Naive B cell (primary cell): ENCODE measurements around the gene UNC5A. TPM values are rescaled to one million over a fixed set of nuclear protein-coding genes. Genes with fewer than 3 reads are reported as not detected.

Experiments used
- ATAC-seq, 2 donors: fragments of 150-1000 bp; cut with Tn5 transposase; 2 replicates each; pipeline ENCODE4 v1.10.0; 2021; ENCODE audit warnings: low read depth in 2 of 2, mild to moderate bottlenecking in 2 of 2, moderate library complexity in 2 of 2
- DNase-seq: peaks from one replicate; pipeline ENCODE4 v3.0.0; 2022
- H3K27ac Mint-ChIP-seq, 6 donors: one replicate each; pipeline ENCODE4 v1.8.0; 2020 to 2022; ENCODE audit warnings: mild to moderate bottlenecking in 6 of 6, mixed read lengths in 6 of 6, moderate library complexity in 5 of 6, inconsistent platforms in 2 of 6
- H3K27me3 Mint-ChIP-seq, 3 donors: one replicate each; pipeline ENCODE4 v1.8.0; 2021 to 2022; ENCODE audit warnings: mixed read lengths in 3 of 3, mild to moderate bottlenecking in 1 of 3
- H3K36me3 Mint-ChIP-seq, 2 donors: one replicate each; pipeline ENCODE4 v1.8.0; 2020 to 2022; ENCODE audit warnings: mixed read lengths in 2 of 2, inconsistent platforms in 1 of 2, mild to moderate bottlenecking in 1 of 2
- H3K4me1 Mint-ChIP-seq, 3 donors: one replicate each; pipeline ENCODE4 v1.8.0; 2020 to 2022; ENCODE audit warnings: mixed read lengths in 3 of 3, inconsistent platforms in 1 of 3, mild to moderate bottlenecking in 1 of 3, moderate library complexity in 1 of 3
- H3K4me3 Mint-ChIP-seq, 8 donors: one replicate each; pipeline ENCODE4 v1.8.0; 2020 to 2022; ENCODE audit warnings: mild to moderate bottlenecking in 8 of 8, mixed read lengths in 8 of 8, moderate library complexity in 8 of 8, inconsistent platforms in 2 of 8
- H3K9me3 Mint-ChIP-seq, 7 donors: one replicate each; pipeline ENCODE4 v1.8.0; 2020 to 2022; ENCODE audit warnings: mixed read lengths in 7 of 7, mild to moderate bottlenecking in 5 of 7, inconsistent platforms in 2 of 7, moderate library complexity in 1 of 7
- polyA plus RNA-seq, 6 donors: library from polyadenylated mRNA; unstranded; fragments of 300-500 nt; fragmentation: Illumina TruSeq; gene quantifications; one replicate each; pipeline ENCODE4 v1.2.3, GENCODE V29; 2021; ENCODE audit warnings: low read depth in 6 of 6

The UNC5A gene
- polyA plus RNA-seq, 6 donors from 2014 or later, result not detected

DNA sequence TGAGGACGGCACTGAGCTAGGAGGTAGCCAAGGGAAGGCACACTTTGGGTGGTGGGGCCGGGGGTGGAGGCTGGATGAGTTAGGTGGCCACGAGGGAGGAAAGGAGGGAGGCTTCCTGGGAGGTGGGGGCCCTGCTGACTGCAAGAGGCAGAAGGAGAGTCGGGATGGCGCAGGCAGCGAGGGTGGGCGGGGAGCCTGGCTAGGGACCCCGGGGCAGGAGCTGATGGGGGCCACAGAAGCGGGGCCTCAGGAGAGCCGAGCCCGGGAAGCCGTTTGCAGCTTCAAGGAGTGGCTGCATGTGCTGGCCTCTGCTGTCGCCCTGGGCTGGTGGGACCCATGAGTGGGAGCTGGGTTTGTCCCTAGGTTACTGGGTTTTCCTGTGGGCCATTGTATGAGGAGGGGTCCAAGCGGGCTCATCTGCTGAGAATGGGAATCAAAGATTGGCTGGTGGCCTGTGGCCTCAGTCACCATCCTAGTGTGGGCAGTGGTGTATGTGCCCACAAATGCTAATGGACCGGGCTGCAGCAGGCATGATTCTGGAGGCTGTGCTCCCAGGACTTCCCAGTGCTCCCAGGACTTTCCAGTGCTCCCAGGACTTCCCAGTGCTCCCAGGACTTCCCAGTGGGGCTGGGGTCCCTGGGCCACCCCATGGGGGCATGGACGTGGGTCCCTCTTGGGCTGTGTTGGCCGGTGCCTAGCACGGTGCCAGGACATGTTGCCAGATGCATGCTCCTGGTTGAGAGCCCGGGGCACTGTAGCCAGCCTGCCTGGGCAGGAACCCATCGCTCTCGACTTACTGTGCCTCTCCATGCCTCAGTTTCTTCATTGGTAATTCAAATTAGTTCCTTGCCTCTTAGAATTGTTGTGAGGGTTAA lies 40.2 kb downstream of the UNC5A start:
- no peak for DNase-seq

GRCh38 chr5:176851380-176851779 lies 41.0 kb downstream of the UNC5A start:
- no peaks in the 10 kb centered on the region for H3K4me1 Mint-ChIP-seq
- no peak for ATAC-seq
- H3K4me3 Mint-ChIP-seq, result no peak overlapping the region
- peaks cover 17 to 51% (median 38%) of the 10 kb centered on the region in 3 donors for H3K27me3 Mint-ChIP-seq
- no peaks in the 10 kb centered on the region for H3K36me3 Mint-ChIP-seq
- DNase-seq, result no peak
- no peak overlapping the region for H3K27ac Mint-ChIP-seq
- H3K9me3 Mint-ChIP-seq, result no peaks in the 10 kb centered on the region

More for the DNA sequence above, 40.2 kb downstream of the UNC5A start:
- H3K27me3 Mint-ChIP-seq, result peaks cover 21 to 59% (median 45%) of the 10 kb centered on the region in 3 donors
- no peak overlapping the region for H3K27ac Mint-ChIP-seq
- ATAC-seq, result no peak
- no peaks in the 10 kb centered on the region for H3K4me1 Mint-ChIP-seq
- no peaks in the 10 kb centered on the region for H3K9me3 Mint-ChIP-seq
- H3K4me3 Mint-ChIP-seq, result no peak overlapping the region
- no peaks in the 10 kb centered on the region for H3K36me3 Mint-ChIP-seq

DNA sequence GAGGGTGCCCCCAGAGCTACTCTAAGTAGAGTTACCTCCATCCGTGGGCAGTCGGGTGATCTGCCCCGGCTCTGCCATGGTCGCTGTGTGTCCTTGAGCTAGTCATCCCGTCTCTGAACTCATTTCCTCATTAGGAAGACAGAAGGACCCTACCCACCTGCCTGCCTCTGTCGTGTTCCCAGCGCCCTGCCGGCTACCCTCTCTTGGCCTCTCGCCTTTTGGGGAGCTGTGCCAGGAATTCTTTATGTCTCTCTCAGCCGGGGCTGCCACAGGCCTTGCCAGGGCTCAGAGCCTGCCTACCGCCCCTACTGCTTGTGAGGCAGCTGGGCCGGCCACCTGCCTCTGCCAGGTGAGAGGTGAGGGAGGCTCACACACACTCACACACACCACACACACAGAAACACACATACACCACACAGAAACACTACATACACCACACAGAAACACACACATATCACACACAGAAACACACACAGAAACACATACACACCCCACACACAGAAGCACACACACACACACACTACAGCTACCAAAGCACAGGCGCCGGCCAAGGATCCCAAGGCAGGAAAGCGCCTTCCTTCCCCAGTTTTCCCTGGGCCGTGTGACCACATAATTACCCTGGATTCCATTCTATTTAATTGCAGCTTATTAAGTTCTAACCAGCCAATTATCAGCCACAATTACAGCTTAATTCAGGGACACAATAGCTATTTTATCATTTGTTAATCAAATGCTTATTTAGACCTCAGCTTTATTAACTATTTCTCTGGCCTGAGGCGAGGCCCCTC lies 41.7 kb downstream of the UNC5A start:
- Mint-ChIP-seq H3K36me3 (no peaks in the 10 kb centered on the region), H3K27ac (no peak overlapping the region), H3K4me3 (no peak overlapping the region), H3K27me3 (peaks cover 17 to 49% (median 45%) of the 10 kb centered on the region in 3 donors), H3K9me3 (no peaks in the 10 kb centered on the region), H3K4me1 (no peaks in the 10 kb centered on the region)
- ATAC-seq (no peak), DNase-seq (no peak)

GRCh38 chr5:176853151-176853778 lies 42.9 kb downstream of the UNC5A start:
- no peak for ATAC-seq
- DNase-seq, result no peak
- Mint-ChIP-seq H3K4me1 (no peaks in the 10 kb centered on the region), H3K27ac (peak overlapping the region in 1 of 6 donors; percentile 12), H3K36me3 (no peaks in the 10 kb centered on the region), H3K4me3 (peak overlapping the region in 1 of 8 donors; percentile 47), H3K27me3 (peaks cover 20 to 53% (median 47%) of the 10 kb centered on the region in 3 donors), H3K9me3 (peaks cover 0 to 4% (median 1%) of the 10 kb centered on the region in 7 donors)

GRCh38 chr5:176854164-176854563 lies 43.8 kb downstream of the UNC5A start:
- no peaks in the 10 kb centered on the region for H3K4me1 Mint-ChIP-seq
- no peak overlapping the region for H3K27ac Mint-ChIP-seq
- peak overlapping the region in 1 of 8 donors; percentile 16 for H3K4me3 Mint-ChIP-seq
- no peak for ATAC-seq
- peaks cover 24 to 57% (median 44%) of the 10 kb centered on the region in 3 donors for H3K27me3 Mint-ChIP-seq
- H3K9me3 Mint-ChIP-seq, result peaks cover 0 to 6% (median 1%) of the 10 kb centered on the region in 7 donors
- no peak for DNase-seq
- H3K36me3 Mint-ChIP-seq, result no peaks in the 10 kb centered on the region

GRCh38 chr5:176855598-176855997 lies 45.2 kb downstream of the UNC5A start:
- no peak overlapping the region for H3K27ac Mint-ChIP-seq
- H3K4me3 Mint-ChIP-seq, result no peak overlapping the region
- H3K9me3 Mint-ChIP-seq, result peaks cover 0 to 6% (median 1%) of the 10 kb centered on the region in 7 donors
- H3K36me3 Mint-ChIP-seq, result no peaks in the 10 kb centered on the region
- ATAC-seq (no peak), DNase-seq (no peak)
- H3K27me3 Mint-ChIP-seq, result peaks cover 24 to 52% (median 43%) of the 10 kb centered on the region in 3 donors
- no peaks in the 10 kb centered on the region for H3K4me1 Mint-ChIP-seq

DNA sequence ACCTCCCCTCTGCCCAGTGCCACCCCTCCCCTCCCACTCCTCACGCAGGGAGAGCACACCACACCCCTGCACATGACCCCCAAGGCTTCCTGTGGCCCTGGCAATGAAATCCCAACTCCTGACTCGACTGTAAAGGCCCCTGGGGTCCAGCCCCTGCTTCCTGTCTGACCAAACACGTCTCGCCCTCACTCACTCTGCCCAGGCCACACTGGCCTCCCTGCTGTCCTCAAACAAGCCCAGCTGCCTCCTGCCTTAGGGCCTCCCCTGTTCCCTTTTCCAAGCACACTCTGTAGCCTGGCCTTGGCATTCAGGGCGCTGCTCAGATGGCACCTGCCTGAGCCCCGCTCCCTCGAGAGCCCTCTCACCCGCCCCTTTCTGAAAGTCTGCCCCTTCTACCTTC lies 46.4 kb downstream of the UNC5A start:
- ATAC-seq (no peak), DNase-seq (no peak)
- H3K4me3 Mint-ChIP-seq, result no peak overlapping the region
- no peaks in the 10 kb centered on the region for H3K36me3 Mint-ChIP-seq
- peaks cover 0 to 6% (median 1%) of the 10 kb centered on the region in 7 donors for H3K9me3 Mint-ChIP-seq
- H3K27me3 Mint-ChIP-seq, result peaks cover 24 to 59% (median 54%) of the 10 kb centered on the region in 3 donors
- no peak overlapping the region for H3K27ac Mint-ChIP-seq
- H3K4me1 Mint-ChIP-seq, result no peaks in the 10 kb centered on the region

DNA sequence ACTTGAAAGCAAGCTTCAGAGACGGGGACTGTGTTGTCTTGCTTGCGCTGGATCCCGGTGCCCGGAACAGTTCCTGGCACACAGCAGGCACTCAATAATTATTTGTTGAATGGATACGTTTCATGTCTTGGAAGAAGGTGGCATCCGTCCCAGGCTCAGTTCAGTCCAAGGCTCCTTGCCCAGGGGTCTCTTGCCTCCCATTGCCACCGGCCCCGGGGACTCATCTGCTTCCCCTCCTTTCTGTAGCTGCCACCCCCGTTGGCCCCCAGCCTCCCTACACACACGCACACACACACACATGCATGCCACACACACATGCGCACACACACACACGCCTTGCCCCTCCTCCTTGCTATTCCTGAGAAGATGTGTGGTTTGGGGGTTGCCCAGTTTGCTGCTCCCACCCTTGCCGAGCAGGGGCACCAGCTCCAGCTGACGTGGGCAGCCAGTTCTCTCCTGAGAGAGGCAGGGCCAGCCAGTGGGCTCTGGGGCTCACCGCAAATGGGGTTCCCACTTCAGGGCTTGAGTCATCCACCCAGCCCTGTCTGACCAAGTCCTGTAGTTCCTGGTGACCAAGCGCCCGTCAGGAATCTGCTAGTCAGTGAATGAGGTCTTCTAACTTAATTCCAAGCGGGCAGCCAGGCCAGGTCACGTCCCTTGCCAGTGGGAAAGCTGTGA lies 47.0 kb downstream of the UNC5A start:
- H3K4me1 Mint-ChIP-seq, result no peaks in the 10 kb centered on the region
- peaks cover 20 to 60% (median 57%) of the 10 kb centered on the region in 3 donors for H3K27me3 Mint-ChIP-seq
- no peak for ATAC-seq
- H3K27ac Mint-ChIP-seq, result no peak overlapping the region
- peaks cover 0 to 6% (median 1%) of the 10 kb centered on the region in 7 donors for H3K9me3 Mint-ChIP-seq
- no peaks in the 10 kb centered on the region for H3K36me3 Mint-ChIP-seq
- no peak for DNase-seq
- H3K4me3 Mint-ChIP-seq, result no peak overlapping the region

DNA sequence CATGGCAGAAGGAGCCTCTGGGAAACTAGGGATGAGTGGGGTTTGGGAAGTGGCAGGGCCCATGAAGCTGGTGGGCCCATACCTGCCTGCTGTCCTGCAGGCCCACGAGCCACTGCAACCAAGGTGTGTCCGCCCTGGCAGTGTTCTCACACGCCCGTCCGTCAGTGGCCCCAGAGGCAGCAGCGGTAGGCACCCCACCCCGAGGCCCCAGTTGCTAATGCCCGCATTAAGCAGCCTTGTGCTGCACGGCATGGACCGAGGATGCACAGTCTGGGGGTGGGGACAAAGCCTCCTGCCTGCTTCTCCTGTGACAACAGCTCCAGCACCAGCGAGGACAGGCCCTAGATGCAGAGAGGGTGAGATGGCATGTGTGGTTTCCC lies 47.5 kb downstream of the UNC5A start:
- peaks cover 21 to 60% (median 59%) of the 10 kb centered on the region in 3 donors for H3K27me3 Mint-ChIP-seq

GRCh38 chr5:176859916-176860315 lies 49.6 kb downstream of the UNC5A start:
- H3K4me1 Mint-ChIP-seq, result peaks cover 0 to 4% (median 0%) of the 10 kb centered on the region in 3 donors

More for the DNA sequence above, 47.5 kb downstream of the UNC5A start:
- no peaks in the 10 kb centered on the region for H3K36me3 Mint-ChIP-seq
- DNase-seq (no peak), ATAC-seq (no peak)
- no peak overlapping the region for H3K27ac Mint-ChIP-seq
- peaks cover 0 to 6% (median 1%) of the 10 kb centered on the region in 7 donors for H3K9me3 Mint-ChIP-seq
- H3K4me3 Mint-ChIP-seq, result no peak overlapping the region
- H3K4me1 Mint-ChIP-seq, result peaks cover 0 to under 1% (median 0%) of the 10 kb centered on the region in 3 donors

DNA sequence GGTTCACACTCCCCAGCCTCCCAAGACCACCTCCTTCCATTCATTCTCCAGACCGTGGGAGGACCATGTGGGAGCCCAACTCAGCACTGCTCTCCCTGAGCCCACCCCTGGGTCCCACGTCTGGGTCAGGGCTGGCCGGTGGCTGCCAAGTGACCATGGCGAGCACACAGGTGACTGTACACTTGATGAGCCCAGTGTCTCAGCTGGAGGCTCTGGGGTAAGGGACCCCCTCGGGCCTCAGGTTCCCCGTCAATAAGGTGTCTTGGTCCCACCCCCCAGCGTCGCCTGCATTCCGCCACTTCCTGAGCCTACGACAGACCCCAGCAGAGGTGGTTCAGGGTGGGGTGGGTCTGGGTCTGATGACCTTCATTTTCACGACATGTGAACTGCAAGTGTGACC lies 50.0 kb downstream of the UNC5A start:
- ATAC-seq (no peak), DNase-seq (no peak)
- H3K27me3 Mint-ChIP-seq, result peaks cover 21 to 66% (median 61%) of the 10 kb centered on the region in 3 donors
- no peak overlapping the region for H3K27ac Mint-ChIP-seq
- H3K36me3 Mint-ChIP-seq, result no peaks in the 10 kb centered on the region
- H3K9me3 Mint-ChIP-seq, result peaks cover 0 to 6% (median 1%) of the 10 kb centered on the region in 7 donors
- H3K4me1 Mint-ChIP-seq, result peaks cover 0 to 4% (median 0%) of the 10 kb centered on the region in 3 donors
- H3K4me3 Mint-ChIP-seq, result no peak overlapping the region

More at GRCh38 chr5:176859916-176860315, 49.6 kb downstream of the UNC5A start:
- Mint-ChIP-seq H3K4me3 (no peak overlapping the region), H3K36me3 (no peaks in the 10 kb centered on the region), H3K9me3 (peaks cover 0 to 6% (median 1%) of the 10 kb centered on the region in 7 donors), H3K27me3 (peaks cover 21 to 66% (median 62%) of the 10 kb centered on the region in 3 donors), H3K27ac (no peak overlapping the region)
- no peak for ATAC-seq
- DNase-seq, result no peak

- DNase-seq (no peak), ATAC-seq (no peak)
- peaks cover 0 to 6% (median 1%) of the 10 kb centered on the region in 7 donors for H3K9me3 Mint-ChIP-seq
- no peaks in the 10 kb centered on the region for H3K36me3 Mint-ChIP-seq
- peaks cover 0 to 4% (median 0%) of the 10 kb centered on the region in 3 donors for H3K4me1 Mint-ChIP-seq
- peaks cover 21 to 73% (median 69%) of the 10 kb centered on the region in 3 donors for H3K27me3 Mint-ChIP-seq
- H3K27ac Mint-ChIP-seq, result no peak overlapping the region
- no peak overlapping the region for H3K4me3 Mint-ChIP-seq
Measured at GRCh38 chr5:176861276-176861675, 50.9 kb downstream of the UNC5A start.
